PFSK-1 (cell line): ENCODE data around the gene PCMT1.

ENCODE experiments used
- POLR2AphosphoS5 ChIP-seq: IDR thresholded peaks from 2 replicates; pipeline ENCODE4 v1.6.1; 2012; ENCODE audit warnings: low read depth, mild to moderate bottlenecking, control low read depth, low read length, moderate library complexity
- SIN3A ChIP-seq: IDR thresholded peaks from 2 replicates; pipeline ENCODE4 v1.6.1; 2012; ENCODE audit warnings: mild to moderate bottlenecking, low read length, moderate library complexity, borderline replicate concordance; ENCODE audit not compliant: insufficient read depth

GRCh38 chr6:149855741-149856140 is 106.2 kb downstream of the PCMT1 start:
- TF ChIP-seq SIN3A: no peak
- no peak for TF ChIP-seq POLR2AphosphoS5
